Suprapubic skin (tissue), 4 donors: ENCODE data around the gene OSGIN1. TPM values are rescaled to one million over a fixed set of nuclear protein-coding genes. Genes with fewer than 3 reads are reported as not detected.

ENCODE experiments used
- DNase-seq, 2 donors: peaks; one replicate each; pipeline ENCODE4 v3.0.0-alpha.2; 2019; ENCODE audit warnings: low spot score in 2 of 2
- H3K27ac ChIP-seq: fragments of 200-600 bp; sonication (generic); one replicate; pipeline ENCODE4 v1.5.1; 2019
- H3K27me3 ChIP-seq: fragments of 200-600 bp; sonication (generic); one replicate; pipeline ENCODE4 v1.5.1; 2019
- H3K36me3 ChIP-seq: fragments of 200-600 bp; sonication (generic); one replicate; pipeline ENCODE4 v1.5.1; 2019
- H3K4me1 ChIP-seq: fragments of 200-600 bp; sonication (generic); one replicate; pipeline ENCODE4 v1.5.1; 2019
- H3K4me3 ChIP-seq: fragments of 200-600 bp; sonication (generic); one replicate; pipeline ENCODE4 v1.5.1; 2019; ENCODE audit warnings: mild to moderate bottlenecking
- H3K9me3 ChIP-seq: fragments of 200-600 bp; sonication (generic); one replicate; pipeline ENCODE4 v1.5.1; 2019
- EP300 ChIP-seq: sonication (generic); formaldehyde crosslinking; IDR thresholded peaks from one replicate; pipeline ENCODE4 v1.6.1; 2017; ENCODE audit warnings: antibody characterized with exemption
- POLR2A ChIP-seq, 2 donors: fragments of 450-650 bp; IDR thresholded peaks; one replicate each; pipeline ENCODE4 v1.6.1; 2017; ENCODE audit warnings: antibody characterized with exemption in 2 of 2, mild to moderate bottlenecking in 2 of 2, moderate library complexity in 2 of 2
- POLR2AphosphoS5 ChIP-seq, 3 donors: sonication (generic); formaldehyde crosslinking; IDR thresholded peaks; one replicate each; pipeline ENCODE4 v1.6.1; 2017; ENCODE audit warnings: antibody characterized with exemption in 3 of 3
- WGBS: methylation state at CpG from one replicate; pipeline ENCODE4 v1.1.5; 2018; 5-methylcytosine and 5-hydroxymethylcytosine counted together
- total RNA-seq, 4 donors: library from RNA; depleted of rRNA; stranded (reverse); fragments of >200 nt; gene quantifications; one replicate each; pipeline ENCODE4 v1.1.0, GENCODE V29; 2016
- TF ChIP-seq, protein P1 (sequence below), 2 donors: fragments of 200-600 bp in 1 of 2; fragments of 450-650 bp in 1 of 2; sonication (generic) in 1 of 2; IDR thresholded peaks; one replicate each; pipeline ENCODE4 v1.5.1; 2016 to 2019; ENCODE audit warnings: antibody characterized with exemption in 2 of 2, mild to moderate bottlenecking in 1 of 2, moderate library complexity in 1 of 2

OSGIN1 gene
- total RNA-seq, 4 donors from 2014 or later, result 1.0 to 2.2 (median 1.5) TPM

DNA sequence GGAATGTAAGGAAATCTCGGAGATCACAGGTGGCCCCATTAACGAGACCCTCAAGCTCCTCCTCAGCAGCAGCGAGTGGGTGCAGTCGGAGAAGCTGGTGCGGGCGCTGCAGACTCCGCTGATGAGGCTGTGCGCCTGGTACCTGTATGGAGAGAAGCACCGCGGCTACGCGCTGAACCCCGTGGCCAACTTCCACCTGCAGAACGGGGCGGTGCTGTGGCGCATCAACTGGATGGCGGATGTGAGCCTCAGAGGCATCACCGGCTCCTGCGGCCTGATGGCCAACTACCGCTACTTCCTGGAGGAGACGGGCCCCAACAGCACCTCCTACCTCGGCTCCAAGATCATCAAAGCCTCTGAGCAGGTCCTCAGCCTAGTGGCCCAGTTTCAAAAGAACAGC lies 38.0 kb upstream of the OSGIN1 start:
- Histone ChIP-seq H3K4me3 (no peak overlapping the region), H3K36me3 (peaks cover 92% of the 10 kb centered on the region), H3K4me1 (no peaks in the 10 kb centered on the region), H3K9me3 (no peaks in the 10 kb centered on the region), H3K27me3 (no peaks in the 10 kb centered on the region), H3K27ac (no peak overlapping the region)
- no peak for DNase-seq
- 90% methylated on average over 22 of the region's 22 CpGs for WGBS
- no peak for TF ChIP-seq EP300
- no peak for TF ChIP-seq POLR2A (IDR thresholded peaks at IDR 0.05)
- no peak for TF ChIP-seq POLR2AphosphoS5 (IDR thresholded peaks at IDR 0.05)
- TF ChIP-seq, protein P1, sequence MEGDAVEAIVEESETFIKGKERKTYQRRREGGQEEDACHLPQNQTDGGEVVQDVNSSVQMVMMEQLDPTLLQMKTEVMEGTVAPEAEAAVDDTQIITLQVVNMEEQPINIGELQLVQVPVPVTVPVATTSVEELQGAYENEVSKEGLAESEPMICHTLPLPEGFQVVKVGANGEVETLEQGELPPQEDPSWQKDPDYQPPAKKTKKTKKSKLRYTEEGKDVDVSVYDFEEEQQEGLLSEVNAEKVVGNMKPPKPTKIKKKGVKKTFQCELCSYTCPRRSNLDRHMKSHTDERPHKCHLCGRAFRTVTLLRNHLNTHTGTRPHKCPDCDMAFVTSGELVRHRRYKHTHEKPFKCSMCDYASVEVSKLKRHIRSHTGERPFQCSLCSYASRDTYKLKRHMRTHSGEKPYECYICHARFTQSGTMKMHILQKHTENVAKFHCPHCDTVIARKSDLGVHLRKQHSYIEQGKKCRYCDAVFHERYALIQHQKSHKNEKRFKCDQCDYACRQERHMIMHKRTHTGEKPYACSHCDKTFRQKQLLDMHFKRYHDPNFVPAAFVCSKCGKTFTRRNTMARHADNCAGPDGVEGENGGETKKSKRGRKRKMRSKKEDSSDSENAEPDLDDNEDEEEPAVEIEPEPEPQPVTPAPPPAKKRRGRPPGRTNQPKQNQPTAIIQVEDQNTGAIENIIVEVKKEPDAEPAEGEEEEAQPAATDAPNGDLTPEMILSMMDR (IDR thresholded peaks at IDR 0.05), result no peak

DNA sequence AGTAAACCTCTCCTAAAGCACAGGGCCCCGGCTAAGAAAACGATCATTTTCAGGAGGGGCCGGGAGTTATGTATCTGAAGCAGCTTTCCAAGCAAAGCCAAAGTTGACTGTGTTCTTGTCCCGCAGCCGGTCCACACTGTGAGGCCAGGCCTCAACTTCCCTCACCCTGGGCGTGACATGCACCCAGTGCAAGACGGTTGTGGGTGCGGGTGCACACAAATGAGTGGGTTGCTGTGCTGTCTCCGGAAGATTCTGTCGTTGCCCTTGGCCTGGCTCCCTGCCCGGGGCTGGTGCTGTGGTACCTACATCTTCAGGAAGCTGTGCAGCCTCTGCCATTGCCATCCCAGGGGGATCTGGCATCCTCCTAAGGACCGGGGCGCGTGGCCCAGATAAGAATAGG lies 37.5 kb upstream of the OSGIN1 start:
- Histone ChIP-seq H3K9me3 (no peaks in the 10 kb centered on the region), H3K4me1 (no peaks in the 10 kb centered on the region), H3K36me3 (peaks cover 88% of the 10 kb centered on the region), H3K27ac (no peak overlapping the region), H3K27me3 (no peaks in the 10 kb centered on the region), H3K4me3 (no peak overlapping the region)
- 97% methylated on average over 14 of the region's 14 CpGs for WGBS
- TF ChIP-seq, protein P1 (IDR thresholded peaks at IDR 0.05), result no peak
- TF ChIP-seq EP300 (no peak), POLR2AphosphoS5 (IDR thresholded peaks at IDR 0.05) (no peak), POLR2A (IDR thresholded peaks at IDR 0.05) (no peak)
- DNase-seq, result no peak

DNA sequence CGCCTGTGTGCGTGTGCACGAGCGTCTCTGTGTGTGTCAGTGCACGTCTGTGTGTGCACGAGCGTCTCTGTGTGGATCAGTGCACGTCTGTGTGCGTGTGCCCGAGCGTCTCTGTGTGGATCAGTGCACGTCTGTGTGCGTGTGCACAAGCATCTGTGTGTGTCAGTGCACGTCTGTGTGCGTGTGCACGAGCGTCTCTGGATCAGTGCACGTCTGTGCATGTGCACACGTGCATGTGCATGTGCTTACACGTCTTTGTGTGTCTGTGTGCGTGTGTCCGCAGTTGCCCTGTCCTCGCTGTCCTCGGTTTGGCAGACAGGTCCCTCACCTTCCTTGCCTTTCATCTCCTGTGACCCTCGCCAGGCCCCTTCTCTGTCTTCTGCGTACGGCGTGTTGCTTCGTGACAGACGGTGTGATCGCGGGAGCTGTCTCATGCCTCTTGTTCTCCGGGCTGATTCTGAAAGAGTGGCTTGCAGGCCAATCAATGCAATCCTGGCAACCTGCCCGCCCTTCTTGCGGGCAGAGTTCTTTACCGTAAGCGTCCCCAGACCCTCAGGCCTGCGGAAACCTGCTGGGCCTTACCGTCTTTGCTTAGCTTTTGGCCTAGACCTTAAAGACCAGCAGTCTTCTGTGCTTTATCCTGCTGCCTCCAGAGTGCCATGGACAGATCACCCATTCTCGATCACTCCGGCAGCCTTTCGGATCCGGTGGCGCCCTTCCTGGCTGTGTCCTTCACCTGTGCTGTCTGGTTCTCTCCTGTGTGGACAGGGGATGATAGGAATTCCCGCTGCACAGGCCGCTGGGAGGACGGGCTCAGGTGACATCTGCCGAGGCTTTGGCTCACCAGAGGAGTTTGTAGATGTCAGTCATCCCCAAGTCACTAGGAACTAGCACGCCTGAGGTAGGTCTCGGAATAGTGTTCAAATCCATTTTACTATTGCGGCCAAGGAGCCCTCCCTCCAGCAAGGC lies 35.6 kb upstream of the OSGIN1 start:
- Histone ChIP-seq H3K9me3 (no peaks in the 10 kb centered on the region), H3K27me3 (no peaks in the 10 kb centered on the region), H3K36me3 (peaks cover 74% of the 10 kb centered on the region), H3K4me3 (no peak overlapping the region), H3K27ac (no peak overlapping the region), H3K4me1 (no peaks in the 10 kb centered on the region)
- DNase-seq, result no peak
- TF ChIP-seq POLR2A (IDR thresholded peaks at IDR 0.05), result no peak
- no peak for TF ChIP-seq EP300
- TF ChIP-seq, protein P1 (IDR thresholded peaks at IDR 0.05), result no peak
- TF ChIP-seq POLR2AphosphoS5 (IDR thresholded peaks at IDR 0.05), result no peak
- whole genome bisulfite sequencing, result 93% methylated on average over 37 of the region's 51 CpGs

DNA sequence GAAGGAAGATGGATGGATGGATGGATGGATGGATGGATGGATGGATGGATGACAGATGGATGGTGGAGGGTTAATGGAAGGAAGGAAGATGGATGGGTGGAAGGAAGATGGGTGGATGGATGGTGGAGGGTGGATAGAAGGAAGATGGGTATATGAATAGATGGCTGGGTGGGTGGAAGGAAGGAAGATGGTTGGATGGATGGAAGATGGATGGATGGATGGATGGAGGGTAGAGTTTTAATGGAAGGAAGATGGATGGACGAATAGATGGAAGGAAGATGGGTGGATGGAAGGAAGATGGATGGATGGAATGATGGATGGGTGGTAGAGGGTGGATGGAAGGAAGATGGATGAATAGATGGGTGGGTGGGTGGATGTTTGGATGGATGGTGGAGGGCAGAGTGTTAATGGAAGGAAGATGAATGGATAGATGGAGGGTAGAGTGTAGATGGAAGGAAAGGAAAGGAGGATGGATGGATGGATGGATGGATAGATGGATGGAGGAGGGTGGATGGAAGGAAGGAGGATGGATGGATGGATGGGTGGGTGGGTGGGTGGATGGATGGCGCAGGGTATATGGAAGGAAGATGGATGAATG lies 32.0 kb upstream of the OSGIN1 start:
- 94% methylated on average over 2 of the region's 2 CpGs for WGBS
- Histone ChIP-seq H3K36me3 (peaks cover 42% of the 10 kb centered on the region), H3K4me3 (no peak overlapping the region), H3K9me3 (no peaks in the 10 kb centered on the region), H3K27me3 (no peaks in the 10 kb centered on the region), H3K4me1 (no peaks in the 10 kb centered on the region), H3K27ac (no peak overlapping the region)
- TF ChIP-seq, protein P1 (IDR thresholded peaks at IDR 0.05), result no peak
- TF ChIP-seq EP300 (no peak), POLR2AphosphoS5 (IDR thresholded peaks at IDR 0.05) (no peak), POLR2A (IDR thresholded peaks at IDR 0.05) (no peak)
- no peak for DNase-seq
